Astrocyte of the spinal cord (primary cell): ENCODE results near the gene NXN.
"Not testable (repeated sequence)": the region's sequence is repeated elsewhere in the genome, so short reads cannot be mapped to it uniquely, and the experiment has no call there.

Source experiments
- DNase-seq: peaks from one replicate; pipeline ENCODE4 v3.0.0; 2011; ENCODE audit warnings: low read depth, low spot score
- H3K4me3 ChIP-seq: 2 replicates; pipeline ENCODE4 v1.5.1; 2011; ENCODE audit warnings: low read depth, mild to moderate bottlenecking, low read length, moderate library complexity
- CTCF ChIP-seq: IDR thresholded peaks from 2 replicates; pipeline ENCODE4 v1.5.1; 2012; ENCODE audit warnings: low read depth, mild to moderate bottlenecking, low read length, inconsistent platforms
- in situ Hi-C: cut with HindIII; loops from 2 replicates; pipeline ENCODE4 v1.10.0; 2017; ENCODE audit warnings: low sequenced_read_pairs

The NXN gene

DNA sequence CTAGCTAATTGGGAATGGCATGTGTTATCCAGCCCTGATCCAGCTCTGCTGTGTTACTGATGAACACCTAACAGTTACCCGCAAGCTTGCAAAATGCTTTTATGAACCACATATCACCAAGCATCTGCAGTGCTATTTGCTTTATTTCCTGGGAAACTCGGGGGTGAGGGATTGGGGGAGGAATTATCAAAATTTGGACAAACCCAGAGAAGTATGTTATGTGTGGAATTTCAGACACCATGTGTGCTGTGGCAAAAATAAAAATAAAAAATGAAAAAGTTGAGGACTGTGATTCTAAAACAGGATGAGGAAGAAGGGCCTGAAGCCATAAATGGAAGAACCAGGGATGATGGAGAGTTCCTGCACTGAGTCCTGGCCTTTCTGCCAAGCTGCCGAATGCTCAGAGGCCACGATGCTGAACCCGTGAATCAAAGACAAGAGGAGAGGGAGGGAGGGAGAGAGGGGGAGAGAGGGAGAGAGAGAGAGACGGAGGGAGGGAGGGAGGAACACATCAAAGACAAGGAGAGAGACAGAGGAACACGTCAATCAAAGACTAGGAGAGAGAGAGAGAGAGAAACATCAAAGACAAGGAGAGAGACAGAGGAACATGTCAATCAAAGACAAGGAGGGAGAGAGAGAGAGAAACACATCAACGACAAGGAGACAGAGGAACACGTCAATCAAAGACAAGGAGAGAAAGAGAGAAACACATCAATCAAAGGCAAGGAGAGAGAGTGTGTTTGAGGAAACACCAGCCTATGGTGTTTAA, 107.6 kb downstream of the NXN start:
- in situ Hi-C loops, result no loop called here
- H3K4me3 ChIP-seq, result no peak overlapping the region
- DNase-seq, result no peak
- TF ChIP-seq CTCF, result no peak

GRCh38 chr17:869567-870525, 109.7 kb downstream of the NXN start:
- in situ Hi-C loops, result no loop called here
- TF ChIP-seq CTCF, result no peak
- DNase-seq, result no peak
- no peak overlapping the region for H3K4me3 ChIP-seq

DNA sequence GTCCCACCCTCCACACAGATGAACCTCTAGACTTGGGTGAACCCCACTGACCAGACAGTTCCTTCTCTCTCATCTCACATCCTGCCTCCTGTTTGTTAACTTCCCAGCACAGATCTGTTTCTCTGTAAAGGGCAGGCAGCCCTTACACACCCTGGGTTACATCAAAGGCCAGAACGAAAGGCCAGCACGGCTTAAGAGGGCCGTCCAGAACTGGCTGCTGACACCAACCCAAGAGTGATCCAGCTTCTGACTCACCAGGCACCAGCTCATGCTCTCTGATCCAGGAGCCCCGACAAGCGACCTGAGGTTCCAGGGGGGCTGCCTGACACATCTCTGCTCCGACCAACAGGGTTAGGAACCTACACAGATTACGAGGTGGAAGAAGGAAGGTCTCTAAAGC, 110.5 kb downstream of the NXN start:
- no peak for DNase-seq
- in situ Hi-C loops, result no loop called here

DNA sequence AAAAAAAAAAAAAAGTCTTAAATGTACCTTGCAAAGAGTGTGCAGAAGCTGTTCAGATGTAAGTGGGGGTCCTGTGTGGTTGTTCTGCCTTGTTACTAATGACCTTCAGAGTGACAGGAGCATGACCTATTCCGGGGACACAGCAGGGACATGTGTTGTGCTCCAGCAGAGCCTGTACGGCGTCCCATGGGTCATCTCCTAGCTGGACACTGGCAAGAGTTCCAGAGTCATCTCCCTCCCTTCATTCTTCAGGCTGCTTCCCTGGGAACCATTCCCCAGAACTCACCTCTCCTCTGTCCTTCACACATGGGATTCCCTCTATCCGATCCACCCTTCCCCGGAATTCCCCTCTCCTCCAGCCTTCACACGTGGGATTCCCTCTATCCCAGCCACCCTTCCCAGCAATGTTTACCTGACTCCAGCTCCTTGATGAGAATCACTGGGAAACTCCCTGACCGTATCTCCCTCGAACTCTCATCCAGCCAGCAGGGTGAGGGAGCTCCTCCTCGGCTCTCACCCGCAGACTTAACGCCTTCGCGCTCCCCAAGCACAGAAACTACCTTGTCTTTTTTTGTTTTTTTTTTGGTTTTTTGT, 111.6 kb downstream of the NXN start:
- no peak for TF ChIP-seq CTCF
- in situ Hi-C loops, result no loop called here
- no peak overlapping the region for H3K4me3 ChIP-seq
- no peak for DNase-seq

More for the DNA sequence above, 110.5 kb downstream of the NXN start:
- no peak for TF ChIP-seq CTCF
- H3K4me3 ChIP-seq, result no peak overlapping the region

- H3K4me3 ChIP-seq, in situ Hi-C loops, DNase-seq: not testable (repeated sequence)
These were observed 112.3 kb downstream of the NXN start for GRCh38 chr17:867238-867637.

DNA sequence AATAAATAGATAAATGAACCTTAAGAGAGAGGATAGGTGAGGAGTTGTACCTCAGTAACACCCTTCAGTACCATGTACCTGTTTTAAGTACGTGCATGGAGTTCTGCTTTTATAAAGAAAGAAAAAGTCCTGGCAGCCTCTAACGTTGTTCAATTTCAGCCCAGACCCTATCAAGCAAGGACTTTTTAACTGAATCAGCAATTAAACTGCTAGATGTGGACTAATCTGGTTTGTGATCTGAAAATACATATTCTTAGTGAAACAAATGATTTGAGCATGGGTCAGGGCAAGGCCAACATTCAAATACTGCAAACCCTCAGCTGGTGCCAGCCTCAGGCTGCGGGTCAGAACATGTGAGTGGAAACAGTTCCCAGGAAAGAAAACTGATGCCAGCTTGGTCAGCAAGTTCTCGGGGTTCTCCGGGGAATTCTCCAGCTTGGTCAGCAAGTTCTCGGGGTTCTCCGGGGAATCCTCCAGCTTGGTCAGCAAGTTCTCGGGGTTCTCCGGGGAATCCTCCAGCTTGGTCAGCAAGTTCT, 112.9 kb downstream of the NXN start:
- DNase-seq, result no peak
- in situ Hi-C loops, result no loop called here
- H3K4me3 ChIP-seq, result no peak overlapping the region
- no peak for TF ChIP-seq CTCF
